Natural killer cell (primary cell): ENCODE results near the gene ASPM. TPM values are rescaled to one million over a fixed set of nuclear protein-coding genes. Genes with fewer than 3 reads are reported as not detected.

ENCODE experiments used
- ATAC-seq, 3 donors: fragments of 150-1000 bp in 2 of 3; fragments of 200-7000 bp in 1 of 3; cut with Tn5 transposase; 1 replicate in 1 of 3; 2 replicates in 2 of 3; pipeline ENCODE4 v1.10.0; 2021; ENCODE audit warnings: mild to moderate bottlenecking in 2 of 3, moderate library complexity in 2 of 3
- DNase-seq, 2 donors: peaks; one replicate each; pipeline versions ENCODE4 v3.0.0 to v3.0.0-alpha.2; 2013 to 2021; ENCODE audit warnings: mixed read lengths in 1 of 2
- H3K27ac ChIP-seq: one replicate; pipeline ENCODE4 v1.5.1; 2013; ENCODE audit warnings: mild to moderate bottlenecking, low read length
- H3K27me3 ChIP-seq: one replicate; pipeline ENCODE4 v1.6.1; 2013; ENCODE audit warnings: low read length; ENCODE audit not compliant: control insufficient read depth, insufficient read depth
- H3K36me3 ChIP-seq: one replicate; pipeline ENCODE4 v1.6.1; 2013; ENCODE audit warnings: low read length; ENCODE audit not compliant: control insufficient read depth, insufficient read depth
- H3K4me1 ChIP-seq: one replicate; pipeline ENCODE4 v1.6.1; 2013; ENCODE audit warnings: low read length; ENCODE audit not compliant: control insufficient read depth, insufficient read depth
- H3K4me3 ChIP-seq: one replicate; pipeline ENCODE4 v1.5.1; 2013; ENCODE audit warnings: low read length
- H3K9me3 ChIP-seq: one replicate; pipeline ENCODE4 v1.6.1; 2013; ENCODE audit warnings: low read length; ENCODE audit not compliant: control insufficient read depth, insufficient read depth
- H3K27ac Mint-ChIP-seq, 2 donors: one replicate each; pipeline ENCODE4 v1.8.0; 2022; ENCODE audit warnings: mild to moderate bottlenecking in 2 of 2, mixed read lengths in 2 of 2, moderate library complexity in 1 of 2
- H3K27me3 Mint-ChIP-seq, 2 donors: one replicate each; pipeline ENCODE4 v1.8.0; 2022; ENCODE audit warnings: low read depth in 2 of 2, mixed read lengths in 2 of 2
- H3K36me3 Mint-ChIP-seq: one replicate; pipeline ENCODE4 v1.8.0; 2022; ENCODE audit warnings: mixed read lengths
- H3K4me1 Mint-ChIP-seq, 2 donors: one replicate each; pipeline ENCODE4 v1.8.0; 2022; ENCODE audit warnings: mixed read lengths in 2 of 2
- H3K4me3 Mint-ChIP-seq: one replicate; pipeline ENCODE4 v1.8.0; 2022; ENCODE audit warnings: mild to moderate bottlenecking, moderate library complexity, mixed read lengths
- H3K9me3 Mint-ChIP-seq, 2 donors: one replicate each; pipeline ENCODE4 v1.8.0; 2022; ENCODE audit warnings: mixed read lengths in 2 of 2
- WGBS: methylation state at CpG from one replicate; pipeline ENCODE4 v1.1.7; 2013; ENCODE audit warnings: missing lambda C conversion rate; ENCODE audit not compliant: insufficient coverage; 5-methylcytosine and 5-hydroxymethylcytosine counted together
- intact Hi-C: fragments of 100-400 bp; cut with micrococcal nuclease; formaldehyde crosslinking; loops from one replicate; pipeline ENCODE4 v1.14.2; 2022
- total RNA-seq, 4 donors: library from RNA; stranded (reverse); fragments of 120-200 nt in 1 of 4; gene quantifications; one replicate each; pipeline versions ENCODE4 v1.2.3 to v1.2.4, GENCODE V29; 2013 to 2022
- TF ChIP-seq, protein P1 (sequence below): fragments of 200-600 bp; IDR thresholded peaks from one replicate; pipeline ENCODE4 v1.8.0; 2022; ENCODE audit warnings: antibody characterized with exemption

ASPM gene
- total RNA-seq = 1 to 10 TPM in 2 of 3 donors, under 1 TPM in 1; 0.73 to 1.9 (median 1.1) TPM
- total RNA-seq (2013) = 1.5 TPM

DNA sequence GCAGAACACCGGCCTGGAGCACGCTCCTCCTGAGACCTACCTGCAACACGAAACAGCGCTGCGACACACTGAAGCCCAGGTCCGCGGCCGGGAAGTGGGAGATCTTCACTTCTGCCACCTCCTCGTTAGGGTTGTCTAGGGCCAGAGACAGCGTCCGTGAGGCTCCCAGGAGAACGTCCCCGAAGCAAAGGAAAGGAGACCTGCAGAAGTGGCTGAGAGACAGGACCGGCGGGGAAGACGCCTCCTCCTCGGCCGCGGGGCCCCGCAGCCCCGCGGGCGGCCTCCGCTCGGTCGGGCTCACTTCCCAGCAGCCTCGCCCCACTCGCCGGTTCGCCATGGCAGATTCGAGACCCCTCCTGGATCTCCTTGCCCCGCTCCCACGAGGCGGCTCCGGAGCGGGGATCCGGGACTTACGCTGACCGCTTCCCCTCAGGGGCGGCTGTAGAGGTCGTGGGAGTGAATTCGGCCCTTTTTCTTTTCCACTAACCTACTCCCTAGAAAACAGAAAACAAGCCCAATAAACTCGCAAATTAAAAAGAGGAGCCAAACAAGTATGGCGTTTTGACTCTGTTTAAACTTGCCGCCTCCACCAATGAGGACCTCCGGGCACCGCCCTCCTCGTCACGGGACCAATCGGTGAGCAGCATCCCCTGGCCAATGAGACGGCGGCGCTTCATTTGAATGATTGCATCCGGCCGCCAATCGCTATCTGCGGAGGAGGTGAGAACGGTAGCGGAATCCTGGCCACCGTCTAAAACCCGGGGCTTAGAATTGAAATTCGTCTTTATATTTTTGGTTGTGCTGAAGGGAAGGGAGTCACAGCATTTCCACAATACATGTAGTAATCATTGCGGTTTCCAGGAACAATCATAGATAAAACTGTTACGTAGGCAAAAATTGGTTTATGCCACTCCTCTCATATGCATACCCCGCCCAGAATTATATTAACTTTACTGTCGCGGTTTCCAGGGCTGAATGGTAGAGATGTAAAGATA, at the start of gene ASPM:
TSS of gene ASPM (minus strand) at position 569 of the 995 bp plus-strand sequence. CDS start at position 337, 232 bp downstream.
- Mint-ChIP-seq H3K27me3 (no peaks in the 10 kb centered on the region), H3K36me3 (no peaks in the 10 kb centered on the region), H3K4me1 (peaks cover 12 to 18% of the 10 kb centered on the region in 2 donors), H3K9me3 (no peaks in the 10 kb centered on the region), H3K4me3 (peak within 1 kb of the TSS; percentile 99), H3K27ac (peak within 1 kb of the TSS; percentile 95 to 96)
- Histone ChIP-seq H3K4me3 (peak within 1 kb of the TSS; percentile 56), H3K27me3 (no peaks in the 10 kb centered on the region), H3K36me3 (no peaks in the 10 kb centered on the region), H3K9me3 (no peaks in the 10 kb centered on the region), H3K27ac (peak within 1 kb of the TSS; percentile 52), H3K4me1 (peaks cover 7% of the 10 kb centered on the region)
- DNase-seq (peak; percentile 92 to 97), ATAC-seq (peak; percentile 98 to 99 (median 99))
- TF ChIP-seq, protein P1, sequence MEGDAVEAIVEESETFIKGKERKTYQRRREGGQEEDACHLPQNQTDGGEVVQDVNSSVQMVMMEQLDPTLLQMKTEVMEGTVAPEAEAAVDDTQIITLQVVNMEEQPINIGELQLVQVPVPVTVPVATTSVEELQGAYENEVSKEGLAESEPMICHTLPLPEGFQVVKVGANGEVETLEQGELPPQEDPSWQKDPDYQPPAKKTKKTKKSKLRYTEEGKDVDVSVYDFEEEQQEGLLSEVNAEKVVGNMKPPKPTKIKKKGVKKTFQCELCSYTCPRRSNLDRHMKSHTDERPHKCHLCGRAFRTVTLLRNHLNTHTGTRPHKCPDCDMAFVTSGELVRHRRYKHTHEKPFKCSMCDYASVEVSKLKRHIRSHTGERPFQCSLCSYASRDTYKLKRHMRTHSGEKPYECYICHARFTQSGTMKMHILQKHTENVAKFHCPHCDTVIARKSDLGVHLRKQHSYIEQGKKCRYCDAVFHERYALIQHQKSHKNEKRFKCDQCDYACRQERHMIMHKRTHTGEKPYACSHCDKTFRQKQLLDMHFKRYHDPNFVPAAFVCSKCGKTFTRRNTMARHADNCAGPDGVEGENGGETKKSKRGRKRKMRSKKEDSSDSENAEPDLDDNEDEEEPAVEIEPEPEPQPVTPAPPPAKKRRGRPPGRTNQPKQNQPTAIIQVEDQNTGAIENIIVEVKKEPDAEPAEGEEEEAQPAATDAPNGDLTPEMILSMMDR = no peak
- WGBS = under 1% methylated on average over 65 of the region's 67 CpGs
- intact Hi-C loops = no loop called here

DNA sequence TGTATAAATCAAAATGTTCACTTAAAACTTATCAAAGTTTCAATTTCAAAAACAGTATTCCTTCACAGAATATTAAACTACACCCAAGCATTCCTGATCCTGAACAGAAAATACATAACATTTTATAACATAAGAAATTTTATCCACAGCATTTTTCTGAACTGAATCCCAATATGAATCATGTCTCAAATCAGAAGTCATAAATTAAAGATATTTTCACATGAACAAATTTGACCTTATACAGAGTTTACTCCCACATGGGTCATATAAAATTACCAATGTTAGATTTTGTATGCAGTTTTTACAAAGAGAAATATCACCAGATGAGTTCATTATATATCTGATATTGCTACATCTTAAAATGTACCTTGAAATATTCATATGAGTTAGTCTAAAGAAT, 48.6 kb upstream of the ASPM start:
- H3K4me3 Mint-ChIP-seq = no peak overlapping the region

DNA sequence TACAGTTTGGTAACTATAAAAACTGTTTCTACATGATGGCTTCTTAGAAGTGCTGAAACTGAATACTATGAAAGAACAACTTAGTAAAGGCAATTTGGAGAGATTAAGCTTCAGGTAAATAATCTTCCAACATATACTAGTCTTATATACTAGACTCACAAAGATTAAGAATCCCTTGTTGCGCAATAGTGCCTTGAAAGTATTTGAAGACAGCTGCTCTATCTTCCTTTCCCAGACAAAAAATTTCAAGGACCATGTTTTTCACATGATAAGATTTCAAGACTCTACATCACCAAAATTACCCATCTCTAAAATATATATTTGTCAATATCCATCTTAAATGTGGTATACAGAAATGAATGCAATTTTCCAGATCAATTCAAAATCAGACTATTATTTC, 37.7 kb upstream of the ASPM start:
- H3K36me3 Mint-ChIP-seq = peaks cover 32% of the 10 kb centered on the region
- ATAC-seq (no peak), DNase-seq (no peak)
- Histone ChIP-seq H3K27ac (no peak overlapping the region), H3K4me1 (no peaks in the 10 kb centered on the region), H3K36me3 (peaks cover 61% of the 10 kb centered on the region), H3K4me3 (no peak overlapping the region), H3K27me3 (no peaks in the 10 kb centered on the region), H3K9me3 (no peaks in the 10 kb centered on the region)
- WGBS = 100% methylated on average over 1 of the region's 1 CpG
- peaks cover 6 to 14% of the 10 kb centered on the region in 2 donors for H3K4me1 Mint-ChIP-seq
- TF ChIP-seq, protein P1 = no peak
- no peaks in the 10 kb centered on the region for H3K27me3 Mint-ChIP-seq
- no peaks in the 10 kb centered on the region for H3K9me3 Mint-ChIP-seq
- intact Hi-C loops = no loop called here
- no peak overlapping the region for H3K4me3 Mint-ChIP-seq
- peak overlapping the region in 1 of 2 donors; percentile 22 for H3K27ac Mint-ChIP-seq

More for the DNA sequence above, 48.6 kb upstream of the ASPM start:
- no peak overlapping the region for H3K4me3 ChIP-seq
- Mint-ChIP-seq H3K27ac (no peak overlapping the region), H3K4me1 (peaks cover 44 to 53% of the 10 kb centered on the region in 2 donors), H3K36me3 (no peaks in the 10 kb centered on the region), H3K9me3 (no peaks in the 10 kb centered on the region), H3K27me3 (no peaks in the 10 kb centered on the region)
- H3K36me3 ChIP-seq = peaks cover 6% of the 10 kb centered on the region
- DNase-seq (no peak), ATAC-seq (no peak)
- TF ChIP-seq, protein P1 = no peak
- intact Hi-C loops = no loop called here
- H3K27me3 ChIP-seq = no peaks in the 10 kb centered on the region
- H3K27ac ChIP-seq = no peak overlapping the region
- H3K4me1 ChIP-seq = no peaks in the 10 kb centered on the region
- no peaks in the 10 kb centered on the region for H3K9me3 ChIP-seq
